Tongue (tissue), 2 donors: ENCODE data around the gene C1orf115. TPM values are rescaled to one million over a fixed set of nuclear protein-coding genes. Genes with fewer than 3 reads are reported as not detected.
A peak's percentile ranks its signal among the peaks of the same experiment; 100 is the strongest.
"Not testable (repeated sequence)": the region's sequence is repeated elsewhere in the genome, so short reads cannot be mapped to it uniquely, and the experiment has no call there.

Experiments
- DNase-seq: peaks from one replicate; pipeline ENCODE4 v3.0.0-alpha.2; 2015
- total RNA-seq: library from RNA; depleted of rRNA; stranded (reverse); fragments of >200 nt; gene quantifications from one replicate; pipeline ENCODE4 v1.2.3, GENCODE V29; 2014

Gene C1orf115
- total RNA-seq = 20.6 TPM

- peak; percentile 78 for DNase-seq
Observed at GRCh38 chr1:220690140-220691052, at the start of gene C1orf115. C1orf115 (plus strand) TSS chr1:220690363; CDS start chr1:220690403, 40 bp downstream.

GRCh38 chr1:220642285-220642684 lies 47.9 kb upstream of the C1orf115 start:
- DNase-seq = no peak

- DNase-seq = peak; percentile 4
Observed at GRCh38 chr1:220652995-220653394, 37.2 kb upstream of the C1orf115 start.

GRCh38 chr1:220655509-220655908 lies 34.7 kb upstream of the C1orf115 start:
- no peak for DNase-seq

- no peak for DNase-seq
Observed at GRCh38 chr1:220655961-220656740, 34.0 kb upstream of the C1orf115 start.

- DNase-seq = no peak
Observed at GRCh38 chr1:220666349-220666748, 23.8 kb upstream of the C1orf115 start.

- no peak for DNase-seq
Observed at GRCh38 chr1:220669005-220669404, 21.2 kb upstream of the C1orf115 start.

GRCh38 chr1:220670365-220670764 lies 19.8 kb upstream of the C1orf115 start:
- DNase-seq = no peak

- no peak for DNase-seq
Observed at GRCh38 chr1:220673921-220674320, 16.2 kb upstream of the C1orf115 start.

GRCh38 chr1:220677251-220677650 lies 12.9 kb upstream of the C1orf115 start:
- DNase-seq = no peak

GRCh38 chr1:220680085-220680687 lies 10.0 kb upstream of the C1orf115 start:
- peak; percentile 56 for DNase-seq

- no peak for DNase-seq
Observed at GRCh38 chr1:220681220-220681880, 8.8 kb upstream of the C1orf115 start.

- DNase-seq = no peak
Observed at GRCh38 chr1:220682901-220683576, 7.1 kb upstream of the C1orf115 start.

- DNase-seq = not testable (repeated sequence)
Observed at GRCh38 chr1:220683716-220684115, 6.4 kb upstream of the C1orf115 start.

GRCh38 chr1:220684890-220685289 lies 5.3 kb upstream of the C1orf115 start:
- no peak for DNase-seq

- DNase-seq = no peak
Observed at GRCh38 chr1:220685879-220686278, 4.3 kb upstream of the C1orf115 start.

- DNase-seq = no peak
Observed at GRCh38 chr1:220687809-220688208, 2.4 kb upstream of the C1orf115 start.

- DNase-seq = no peak
Observed at GRCh38 chr1:220689666-220690065, 497 bp upstream of the C1orf115 start.

GRCh38 chr1:220691053-220691684 lies 1.0 kb downstream of the C1orf115 start:
- DNase-seq = no peak

- no peak for DNase-seq
Observed at GRCh38 chr1:220692436-220693228, 2.5 kb downstream of the C1orf115 start.
